ENCODE data around the gene FXYD2.
"Not testable (repeated sequence)": the region's sequence is repeated elsewhere in the genome, so short reads cannot be mapped to it uniquely, and the experiment has no call there.

FXYD2 gene

DNA sequence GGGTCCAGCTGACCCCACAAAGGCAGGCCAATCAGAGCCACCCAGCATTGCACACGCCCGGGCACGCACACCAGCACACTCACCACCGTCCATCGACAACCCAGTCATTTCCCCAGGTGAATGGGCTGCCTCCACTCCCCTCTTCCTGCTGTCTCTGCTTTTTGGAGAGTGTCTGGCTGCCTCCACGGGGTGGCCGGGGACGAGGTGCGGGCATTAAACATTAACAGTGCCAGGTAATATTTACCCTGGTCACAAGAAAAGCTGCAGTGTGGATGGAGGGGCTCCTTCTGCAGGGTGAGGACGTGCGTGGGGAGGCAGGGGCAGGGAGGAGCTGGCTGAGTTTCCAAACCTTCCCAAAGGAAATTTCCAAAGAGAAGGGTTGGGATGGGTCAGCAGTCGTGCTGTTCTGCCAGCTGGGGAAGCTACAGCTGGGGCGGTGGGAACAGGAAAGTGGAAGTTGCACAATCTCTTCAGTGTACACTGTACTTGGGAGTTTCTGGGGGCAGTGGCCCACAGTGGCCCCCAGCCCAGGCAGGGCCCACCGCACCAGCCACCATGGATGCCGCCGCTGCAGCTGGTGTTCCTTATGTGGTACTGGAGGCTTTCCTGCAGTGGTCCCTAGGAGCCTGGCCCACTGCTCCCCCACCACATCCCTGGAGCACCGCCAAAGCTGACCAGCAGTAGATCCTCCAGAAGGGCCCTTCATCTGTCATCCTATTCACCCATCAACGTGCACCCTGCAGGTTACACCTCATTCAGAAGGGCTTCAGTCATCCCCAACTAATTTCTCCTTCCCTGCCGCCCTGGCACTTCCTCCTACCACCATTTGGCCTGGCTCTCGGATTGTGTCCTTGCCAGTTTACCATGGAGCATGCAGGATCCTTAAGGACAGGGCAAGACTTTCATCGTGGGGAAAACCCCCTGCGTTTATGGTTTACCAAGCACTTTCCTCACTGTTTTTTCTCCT is at the start of gene FXYD2:
FXYD2 (minus strand) TSS at position 174 of the 967 bp plus-strand sequence; CDS start at position 108, 66 bp downstream.
- DNase-seq = no peak

GRCh38 chr11:117873828-117874125 is 49.2 kb upstream of the FXYD2 start:
- no peak for DNase-seq

DNA sequence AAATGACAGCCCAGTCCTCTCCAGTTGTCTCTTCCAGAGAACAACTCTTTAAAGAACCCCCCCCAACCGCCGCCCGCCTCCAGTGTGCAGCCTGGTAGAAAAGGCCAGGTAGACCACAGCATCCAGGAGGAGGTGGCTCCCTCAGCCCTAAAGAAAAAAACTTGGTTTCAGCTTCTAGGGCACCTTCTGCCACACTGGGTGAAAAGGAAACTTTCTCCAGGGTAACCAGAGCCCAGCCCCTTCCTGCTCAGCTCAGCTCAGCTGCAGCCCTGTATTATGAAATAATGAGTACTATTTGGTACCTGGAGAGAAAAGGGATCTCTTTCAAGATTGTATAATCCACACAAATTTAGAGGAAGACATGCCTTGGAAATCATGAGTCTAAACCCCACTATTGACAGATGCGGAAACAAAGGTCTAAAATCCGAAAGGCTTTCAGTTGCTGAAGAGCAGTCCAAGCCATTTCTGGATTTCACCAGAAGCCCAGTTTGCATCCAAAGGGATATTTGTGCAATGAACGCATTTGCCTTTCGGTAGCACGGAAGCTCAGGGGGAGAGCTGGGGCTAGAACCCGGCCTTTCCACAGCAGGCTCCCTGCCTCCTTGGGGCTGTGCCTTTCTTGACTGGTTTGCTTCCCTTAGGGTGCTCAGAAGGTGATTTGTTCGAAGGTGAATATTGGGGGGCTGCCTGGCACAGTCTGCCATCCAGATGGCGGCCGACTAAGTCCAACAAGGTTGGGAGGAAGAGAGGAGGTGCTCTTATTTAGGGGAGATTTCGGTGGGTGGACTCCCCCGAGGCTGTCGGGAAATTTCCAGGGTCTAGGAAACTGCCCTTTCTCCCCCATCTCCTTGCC is 48.7 kb upstream of the FXYD2 start:
- DNase-seq = no peak

- DNase-seq = no peak
Observed at GRCh38 chr11:117872420-117872961, 47.9 kb upstream of the FXYD2 start.

DNA sequence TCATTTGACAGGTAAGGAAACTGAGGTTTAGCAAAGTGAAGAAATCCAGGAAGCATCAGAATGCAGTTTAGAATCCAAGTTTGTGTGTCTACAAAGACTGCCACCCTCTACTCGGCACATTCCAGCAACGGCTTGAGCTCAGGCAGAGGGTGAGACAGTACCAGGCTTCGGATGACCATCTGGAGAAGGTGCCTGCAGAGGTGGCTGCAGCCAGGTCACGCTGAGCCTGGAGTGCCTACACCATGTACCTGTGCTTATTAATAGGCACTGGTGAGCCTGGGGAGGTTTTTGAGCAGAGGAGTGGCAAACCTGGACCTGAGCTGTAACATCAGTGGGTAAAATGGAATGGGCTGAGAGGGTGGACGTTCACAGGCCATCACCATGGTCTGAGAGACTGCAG is 47.2 kb upstream of the FXYD2 start:
- no peak for DNase-seq

DNA sequence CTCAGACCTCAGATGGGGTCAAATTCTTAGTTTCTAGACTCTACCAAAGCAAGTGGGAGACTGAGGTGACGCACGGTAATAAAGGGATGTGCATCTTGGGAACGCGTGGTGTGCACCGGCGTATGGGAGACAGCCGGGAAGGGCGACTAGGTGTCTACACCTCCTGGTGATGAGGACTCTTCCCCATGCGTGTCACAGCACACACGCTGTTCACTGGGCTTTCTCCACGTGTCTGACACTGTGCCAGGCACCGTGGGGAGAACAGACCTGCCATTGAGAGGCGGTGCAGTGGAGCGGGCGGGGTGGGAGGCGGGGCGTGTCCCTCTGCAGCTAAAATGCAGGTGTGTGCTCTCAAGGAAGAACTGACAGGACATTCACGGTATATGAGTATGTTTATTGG is 46.6 kb upstream of the FXYD2 start:
- no peak for DNase-seq

DNA sequence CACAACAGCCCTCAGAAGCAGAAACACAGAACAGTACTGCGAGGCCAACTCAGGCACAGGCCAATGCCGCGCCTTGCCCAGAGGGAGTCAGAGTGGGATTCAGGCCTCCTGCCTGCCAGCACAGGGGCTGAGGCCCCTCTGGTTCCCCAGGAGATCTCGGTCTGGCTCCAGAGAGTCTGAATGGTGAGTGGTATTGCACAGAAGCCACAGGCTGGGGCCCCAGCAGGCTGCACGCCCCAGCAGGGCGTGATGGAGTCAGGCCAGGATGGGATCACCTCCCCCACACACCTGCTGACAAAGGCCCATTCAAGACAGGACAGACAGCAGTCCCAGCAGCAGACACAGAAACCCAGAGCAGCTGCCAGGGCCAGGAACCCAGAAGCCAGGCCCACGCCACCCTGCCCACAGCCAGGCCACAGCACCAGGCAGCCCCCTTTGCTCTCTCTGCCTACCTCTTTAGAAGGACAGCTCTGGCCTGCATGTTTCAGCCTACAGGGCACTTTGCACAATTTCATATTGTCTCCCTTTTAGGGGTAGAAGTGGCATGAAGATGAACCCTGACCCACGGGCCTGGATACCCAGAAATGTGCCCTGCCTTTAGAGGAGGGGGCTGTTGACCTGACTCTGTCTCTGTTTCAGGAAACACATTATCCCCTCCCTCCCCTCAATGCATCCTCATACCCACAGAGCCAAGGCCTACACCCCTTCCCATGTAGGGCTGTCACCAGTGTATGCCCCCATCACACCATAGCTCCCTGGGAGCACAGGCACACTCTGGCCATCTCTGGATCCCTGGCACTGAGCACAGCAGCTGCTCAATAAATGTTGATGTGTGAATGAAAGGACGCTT is 45.8 kb upstream of the FXYD2 start:
- DNase-seq = no peak

DNA sequence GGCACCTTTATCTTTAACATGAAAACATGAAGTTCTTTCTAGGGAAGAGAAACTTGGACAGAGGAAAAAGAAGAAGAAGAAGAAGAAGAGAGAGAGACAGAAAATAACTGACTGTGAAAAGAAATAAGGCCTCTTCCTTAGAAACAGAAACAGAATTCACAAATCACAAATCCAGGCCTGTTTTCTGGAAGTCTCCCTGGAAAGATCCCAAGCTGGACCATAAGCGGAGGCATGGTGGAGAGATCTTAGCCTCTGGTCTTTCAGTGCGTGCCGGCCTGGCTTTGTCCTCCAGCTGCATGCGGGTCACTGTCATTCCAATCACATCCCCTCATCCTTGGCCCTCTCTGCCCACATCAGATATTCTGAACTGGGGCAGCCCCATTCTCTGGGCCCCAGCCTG is 45.1 kb upstream of the FXYD2 start:
- DNase-seq = no peak

- no peak for DNase-seq
Observed at GRCh38 chr11:117868815-117869561, 44.4 kb upstream of the FXYD2 start.

DNA sequence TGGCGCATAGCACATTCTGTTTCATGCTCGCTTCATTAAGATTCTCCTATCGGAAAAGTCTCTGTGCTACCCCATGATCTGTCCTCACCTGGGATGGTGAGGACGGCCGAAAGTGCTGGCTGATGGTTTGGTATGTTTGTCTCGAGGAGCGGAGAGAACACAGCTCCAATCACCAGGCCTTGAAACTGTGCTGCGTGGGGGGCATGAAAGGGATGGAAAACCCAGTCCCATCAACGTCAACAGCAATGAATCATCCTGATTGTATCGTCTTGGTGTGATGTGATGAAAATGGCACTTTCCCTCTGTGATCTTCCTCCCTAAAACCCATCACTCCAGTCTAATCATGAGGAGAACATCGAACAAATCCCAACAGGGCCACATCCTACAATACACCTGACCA is 43.5 kb upstream of the FXYD2 start:
- no peak for DNase-seq

- DNase-seq = no peak
Observed at GRCh38 chr11:117866526-117866925, 42.0 kb upstream of the FXYD2 start.

DNA sequence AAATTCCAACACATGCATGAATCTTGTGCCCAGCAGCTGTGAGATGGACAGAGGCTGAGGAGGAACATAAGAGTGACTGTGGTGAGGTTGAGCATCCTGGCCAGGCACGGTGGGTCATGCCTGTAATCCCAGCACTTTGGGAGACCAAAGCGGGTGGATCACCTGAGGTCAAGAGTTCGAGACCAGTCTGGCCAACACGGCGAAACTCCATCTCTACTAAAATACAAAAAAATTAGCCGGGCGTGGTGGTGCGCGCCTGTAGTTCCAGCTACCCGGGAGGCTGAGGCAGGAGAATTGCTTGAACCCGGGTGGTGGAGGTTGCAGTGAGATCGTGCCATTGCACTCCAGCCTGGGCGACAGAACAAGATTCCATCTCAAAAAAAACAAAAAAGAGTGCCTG is 41.0 kb upstream of the FXYD2 start:
- not testable (repeated sequence) for DNase-seq

DNA sequence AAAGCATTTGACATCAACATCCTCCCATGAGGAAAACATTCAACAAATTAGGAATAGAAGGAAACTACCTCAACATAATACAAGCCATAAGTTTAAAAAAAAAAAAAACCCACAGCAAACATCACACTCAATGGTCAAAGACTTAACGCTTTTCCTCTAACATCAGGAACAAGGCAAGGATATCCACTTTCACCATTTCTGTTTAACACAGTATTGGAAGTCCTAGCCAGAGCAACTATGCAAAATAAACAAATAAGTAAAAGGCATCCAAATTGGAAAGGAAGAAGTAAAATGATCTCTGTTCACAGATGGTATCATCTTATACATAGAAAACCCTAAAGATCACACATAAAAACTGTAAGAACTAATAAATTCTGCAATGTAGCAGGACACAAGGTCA is 38.8 kb upstream of the FXYD2 start:
- no peak for DNase-seq

GRCh38 chr11:117862753-117863152 is 38.2 kb upstream of the FXYD2 start:
- DNase-seq = no peak

- no peak for DNase-seq
Observed at GRCh38 chr11:117862019-117862725, 37.6 kb upstream of the FXYD2 start.

GRCh38 chr11:117861151-117862018 is 36.8 kb upstream of the FXYD2 start:
- no peak for DNase-seq

- no peak for DNase-seq
Observed at GRCh38 chr11:117860139-117860538, 35.6 kb upstream of the FXYD2 start.

GRCh38 chr11:117859488-117860112 is 35.1 kb upstream of the FXYD2 start:
- DNase-seq = no peak

DNA sequence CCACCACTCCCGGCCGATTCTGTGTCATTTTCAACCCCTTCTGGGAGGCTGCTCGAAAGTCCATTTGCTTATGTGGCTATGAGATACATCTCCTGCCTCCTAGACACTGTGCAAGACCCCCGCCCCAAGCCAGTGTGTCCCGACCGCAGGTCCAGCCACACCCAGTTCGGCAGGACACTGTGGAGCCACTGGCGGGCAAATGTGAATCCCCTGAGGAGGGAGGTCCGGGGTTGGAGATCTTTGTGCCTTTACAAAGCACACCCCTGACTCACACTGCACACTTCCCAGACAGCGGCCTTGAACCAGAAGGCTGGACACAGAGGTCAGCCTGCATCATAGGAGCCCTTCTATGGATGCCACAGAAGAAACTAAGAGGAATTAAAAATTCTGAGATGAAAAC is 34.5 kb upstream of the FXYD2 start:
- DNase-seq = no peak
